Pancreas (tissue), 10 donors: ENCODE data around the gene FOXB2. TPM values are rescaled to one million over a fixed set of nuclear protein-coding genes. Genes with fewer than 3 reads are reported as not detected.

Source experiments
- ATAC-seq, 4 donors: fragments of 200-7000 bp; cut with Tn5 transposase; one replicate each; pipeline versions ENCODE4 v1.8.0 to v1.9.1; 2020; ENCODE audit warnings: mild to moderate bottlenecking in 4 of 4, moderate library complexity in 4 of 4
- DNase-seq, 6 donors: peaks; one replicate each; pipeline ENCODE4 v3.0.0-alpha.2; 2020
- FAIRE-seq: peaks from 2 replicates; lab custom pipeline; 2012; peaks lifted over from hg19 to GRCh38; lab: Jason Lieb, UNC
- H3K27ac ChIP-seq, 4 donors: fragments of 200-600 bp; sonication (generic); 1 replicate in 3 of 4; 2 replicates in 1 of 4; pipeline versions ENCODE4 v1.5.0 to v1.8.0; 2020
- H3K27me3 ChIP-seq, 4 donors: fragments of 200-600 bp; one replicate each; pipeline ENCODE4 v1.8.0; 2021
- H3K36me3 ChIP-seq, 3 donors: fragments of 200-600 bp; sonication (generic) in 1 of 3; one replicate each; pipeline versions ENCODE4 v1.5.0 to v1.8.0; 2020 to 2021
- H3K4me1 ChIP-seq, 3 donors: fragments of 200-600 bp; one replicate each; pipeline ENCODE4 v1.8.0; 2021
- H3K4me3 ChIP-seq, 4 donors: fragments of 200-600 bp; sonication (generic) in 2 of 4; one replicate each; pipeline versions ENCODE4 v1.5.0 to v1.8.0; 2020 to 2021
- H3K9me3 ChIP-seq, 4 donors: fragments of 200-600 bp; one replicate each; pipeline ENCODE4 v1.8.0; 2021
- CTCF ChIP-seq, 4 donors: fragments of 200-600 bp; sonication (generic) in 3 of 4; IDR thresholded peaks; one replicate each; pipeline versions ENCODE4 v1.5.0 to v1.8.0; 2021; ENCODE audit warnings: antibody characterized with exemption in 4 of 4
- WGBS, 2 donors: extraction: QIAGEN DNeasy Blood & Tissue Kit; methylation state at CpG; one replicate each; pipeline ENCODE4 v1.1.7; 2013; 5-methylcytosine and 5-hydroxymethylcytosine counted together
- intact Hi-C, 3 donors: fragments of 100-400 bp; cut with DNase I; formaldehyde crosslinking; loops; one replicate each; pipeline versions ENCODE4 v1.11.1 to v1.14.2; 2022
- polyA plus RNA-seq, 2 donors: library from polyadenylated mRNA; stranded (reverse); fragments of 200-250 nt; gene quantifications; one replicate each; pipeline ENCODE4 v1.2.3, GENCODE V29; 2013
- total RNA-seq, 6 donors: library from RNA; stranded (reverse); fragmentation: NEBNext Ultra II Directional in 4 of 6; extraction: Animal tissue kit (Norgen Biotek cat#: 25700) in 4 of 6; gene quantifications; one replicate each; pipeline versions ENCODE4 v1.2.1 to v1.2.4, GENCODE V29; 2021 to 2023
- donor health status: healthy with polysubstance abuse.
- donor health status: DM: no; HTN: no; CAD: no; lungs with moderate emphysema.
- donor health status: DM: no; HTN: no; CAD: no.
- donor health status: control.
- donor health status: control.
- donor health status: Bipolar disorder and iron deficiency.
- donor health status: DM: yes; HTN: yes; CAD: no.
- donor health status: DM: no; HTN: no; CAD: no.
- donor health status: DM: no; HTN: no; CAD: no.
- donor health status: DM: yes; HTN: yes; CAD: no.

Gene FOXB2
- total and polyA plus RNA-seq, 8 donors, result not detected

- H3K27ac ChIP-seq, result no peak overlapping the region
- WGBS, 2 donors, result 3% methylated on average over 31 of the region's 31 CpGs
- no peak overlapping the region for H3K4me3 ChIP-seq
- no peaks in the 10 kb centered on the region for H3K9me3 ChIP-seq
- H3K36me3 ChIP-seq, result no peaks in the 10 kb centered on the region
- H3K4me1 ChIP-seq, result peaks cover 0 to 4% (median 4%) of the 10 kb centered on the region in 3 donors
- FAIRE-seq (no peak), DNase-seq (no peak), ATAC-seq (no peak)
- no peak for TF ChIP-seq CTCF (IDR thresholded peaks at IDR 0.05)
- intact Hi-C loops, result no loop called here
- H3K27me3 ChIP-seq, result peaks cover 12 to 78% (median 29%) of the 10 kb centered on the region in 4 donors
Observed at GRCh38 chr9:77015327-77016048, 4.0 kb upstream of the FOXB2 start.

GRCh38 chr9:77016121-77016525 is 3.3 kb upstream of the FOXB2 start:
- FAIRE-seq (no peak), ATAC-seq (peak in 1 of 4 donors; percentile 15), DNase-seq (peak in 1 of 6 donors; percentile 69)
- no peaks in the 10 kb centered on the region for H3K36me3 ChIP-seq
- no peak overlapping the region for H3K27ac ChIP-seq
- H3K4me1 ChIP-seq, result peaks cover 0 to 8% (median 4%) of the 10 kb centered on the region in 3 donors
- peaks cover 13 to 82% (median 32%) of the 10 kb centered on the region in 4 donors for H3K27me3 ChIP-seq
- 0 to 2% methylated on average over 36 to 37 of the region's 37 CpGs for WGBS, 2 donors
- no peaks in the 10 kb centered on the region for H3K9me3 ChIP-seq
- TF ChIP-seq CTCF (IDR thresholded peaks at IDR 0.05), result no peak
- no peak overlapping the region for H3K4me3 ChIP-seq
- intact Hi-C loops, result no loop called here

GRCh38 chr9:77016526-77017504 is 2.6 kb upstream of the FOXB2 start:
- WGBS, 2 donors, result 3 to 4% methylated on average over 47 of the region's 47 CpGs

GRCh38 chr9:77017505-77017894 is 2.0 kb upstream of the FOXB2 start:
- no peaks in the 10 kb centered on the region for H3K36me3 ChIP-seq
- DNase-seq, result no peak
- TF ChIP-seq CTCF (IDR thresholded peaks at IDR 0.05), result no peak
- intact Hi-C loops, result no loop called here
- no peak overlapping the region for H3K4me3 ChIP-seq
- ATAC-seq, result no peak
- H3K27me3 ChIP-seq, result peaks cover 8 to 92% (median 30%) of the 10 kb centered on the region in 4 donors
- H3K9me3 ChIP-seq, result no peaks in the 10 kb centered on the region
- no peak for FAIRE-seq
- WGBS, 2 donors, result 4 to 7% methylated on average over 5 of the region's 5 CpGs
- H3K4me1 ChIP-seq, result peaks cover 0 to 8% (median 4%) of the 10 kb centered on the region in 3 donors
- no peak overlapping the region for H3K27ac ChIP-seq

More at GRCh38 chr9:77016526-77017504, 2.6 kb upstream of the FOXB2 start:
- no peak overlapping the region for H3K4me3 ChIP-seq
- ATAC-seq, result no peak
- intact Hi-C loops, result no loop called here
- no peaks in the 10 kb centered on the region for H3K36me3 ChIP-seq
- no peak overlapping the region for H3K27ac ChIP-seq
- H3K4me1 ChIP-seq, result peaks cover 0 to 8% (median 4%) of the 10 kb centered on the region in 3 donors
- no peak for FAIRE-seq
- no peaks in the 10 kb centered on the region for H3K9me3 ChIP-seq
- no peak for DNase-seq
- peaks cover 8 to 89% (median 33%) of the 10 kb centered on the region in 4 donors for H3K27me3 ChIP-seq
- TF ChIP-seq CTCF (IDR thresholded peaks at IDR 0.05), result no peak
